HCT116 (cell line): Measurements from ENCODE around the gene CST1. TPM values are rescaled to one million over a fixed set of nuclear protein-coding genes. Genes with fewer than 3 reads are reported as not detected.
A peak's percentile ranks its signal among the peaks of the same experiment; 100 is the strongest.
"Not testable (repeated sequence)": the region's sequence is repeated elsewhere in the genome, so short reads cannot be mapped to it uniquely, and the experiment has no call there.

Experiments used
- ATAC-seq: fragments of 200-7000 bp; cut with Tn5 transposase; 2 replicates; pipeline ENCODE4 v1.9.1; 2020; ENCODE audit warnings: mild to moderate bottlenecking, moderate library complexity
- BruUV-seq: library from RNA; stranded (reverse); fragments of 400-500 nt; replicated peaks from 2 replicates; lab custom pipeline; 2021; lab: Mats Ljungman, UMichigan
- CTCF ChIA-PET: fragments of 300-600 bp; sonication (Branson Sonifier 250); formaldehyde crosslinking; loops from one replicate; lab custom pipeline; 2021; ENCODE audit warnings: antibody characterized with exemption; lab: Charles Lee
- POLR2A ChIA-PET: fragments of 300-600, 350-600 bp; sonication (Branson Sonifier 250); formaldehyde crosslinking; loops from one replicate; lab custom pipeline; 2021; ENCODE audit warnings: antibody characterized with exemption; lab: Charles Lee
- RAD21 ChIA-PET, 2 experiments: fragments of 300-600 bp; sonication (Branson Sonifier 250); formaldehyde crosslinking; loops; one replicate each; lab custom pipeline; 2023; ENCODE audit warnings: low total read pairs in 2 of 2; ENCODE audit not compliant: uncharacterized antibody in 2 of 2, unreplicated experiment in 2 of 2, low non-redundant PET in 1 of 2; lab: Charles Lee
- DNase-seq: peaks from one replicate; pipeline ENCODE4 v3.0.0-alpha.2; 2010; ENCODE audit warnings: low read depth, low spot score
- H2AFZ ChIP-seq: fragments of 200-600 bp; shearing (Covaris generic), sonication (generic); 2 replicates; pipeline ENCODE4 v1.6.1; 2017; ENCODE audit warnings: low read depth, mixed run types, mixed read lengths, antibody characterized with exemption, low read length; ENCODE audit not compliant: poor library complexity, severe bottlenecking
- H3K27ac ChIP-seq: 2 replicates; pipeline ENCODE4 v1.5.1; 2012; ENCODE audit warnings: low read depth, low read length
- H3K27me3 ChIP-seq: fragments of 200-600 bp; sonication (generic); 2 replicates; pipeline ENCODE4 v1.6.1; 2016; ENCODE audit warnings: mixed run types, low read length, mixed read lengths; ENCODE audit not compliant: insufficient read depth
- H3K36me3 ChIP-seq, 2 experiments: fragments of 200-500 bp in 1 of 2; fragments of 200-600 bp in 1 of 2; sonication (Bioruptor generic) in 1 of 2; sonication (generic) in 1 of 2; 2 replicates each; pipeline versions ENCODE4 v1.5.1 to v1.6.1; 2014 to 2016; ENCODE audit warnings: low read length in 2 of 2, inconsistent platforms in 1 of 2, mixed read lengths in 1 of 2, mixed run types in 1 of 2; ENCODE audit not compliant: insufficient read depth in 2 of 2, control insufficient read depth in 1 of 2
- H3K4me1 ChIP-seq, 2 experiments: fragments of 200-600 bp in 1 of 2; sonication (generic) in 1 of 2; 2 replicates each; pipeline versions ENCODE4 v1.5.1 to v1.6.1; 2012 to 2017; ENCODE audit warnings: low read length in 2 of 2, inconsistent platforms in 1 of 2, mild to moderate bottlenecking in 1 of 2, mixed read lengths in 1 of 2, mixed run types in 1 of 2, moderate library complexity in 1 of 2; ENCODE audit not compliant: insufficient read depth in 2 of 2, control insufficient read depth in 1 of 2
- H3K4me2 ChIP-seq: fragments of 200-600 bp; sonication (generic); 2 replicates; pipeline ENCODE4 v1.6.1; 2017; ENCODE audit warnings: mixed run types, low read length, mixed read lengths
- H3K4me3 ChIP-seq, 2 experiments: fragments of 200-600 bp in 1 of 2; sonication (generic) in 1 of 2; replicated peaks in 1 of 2; 2 replicates each; pipeline ENCODE4 v1.5.1; 2011 to 2016; ENCODE audit warnings: low read length in 2 of 2, control low read depth in 1 of 2, low read depth in 1 of 2, mild to moderate bottlenecking in 1 of 2, mixed read lengths in 1 of 2, mixed run types in 1 of 2
- H3K79me2 ChIP-seq: fragments of 200-600 bp; sonication (generic); 2 replicates; pipeline ENCODE4 v1.6.1; 2017; ENCODE audit warnings: mild to moderate bottlenecking, mixed run types, low read length, moderate library complexity, mixed read lengths; ENCODE audit not compliant: insufficient read depth
- H3K9ac ChIP-seq: fragments of 200-600 bp; sonication (generic); 2 replicates; pipeline ENCODE4 v1.6.1; 2016; ENCODE audit warnings: low read length, mixed read lengths
- H3K9me2 ChIP-seq: fragments of 200-600 bp; sonication (generic), shearing (Covaris generic); 2 replicates; pipeline ENCODE4 v1.6.1; 2017; ENCODE audit warnings: mixed run types, mild to moderate bottlenecking, moderate library complexity; ENCODE audit not compliant: insufficient read depth
- H3K9me3 ChIP-seq, 2 experiments: fragments of 200-500 bp in 1 of 2; fragments of 200-600 bp in 1 of 2; sonication (Bioruptor generic) in 1 of 2; sonication (generic) in 1 of 2; 2 replicates each; pipeline ENCODE4 v1.6.1; 2014 to 2017; ENCODE audit warnings: low read length in 2 of 2, mixed read lengths in 2 of 2, inconsistent platforms in 1 of 2, low read depth in 1 of 2, mild to moderate bottlenecking in 1 of 2, mixed run types in 1 of 2, moderate library complexity in 1 of 2; ENCODE audit not compliant: control insufficient read depth in 1 of 2, insufficient read depth in 1 of 2
- H4K20me1 ChIP-seq: fragments of 200-600 bp; sonication (generic), shearing (Covaris generic); 2 replicates; pipeline ENCODE4 v1.6.1; 2017; ENCODE audit warnings: mixed run types, mild to moderate bottlenecking, moderate library complexity; ENCODE audit not compliant: insufficient read depth
- CTCF ChIP-seq, 3 experiments: fragments of 200-600 bp in 1 of 3; sonication (generic) in 1 of 3; IDR thresholded peaks in 2 of 3; conservative IDR thresholded peaks in 1 of 3; 2 replicates each; pipeline ENCODE4 v1.5.1; 2012 to 2017; ENCODE audit warnings: low read depth in 2 of 3, low read length in 2 of 3, antibody characterized with exemption in 1 of 3, borderline replicate concordance in 1 of 3, control low read depth in 1 of 3, mild to moderate bottlenecking in 1 of 3, mixed read lengths in 1 of 3, mixed run types in 1 of 3, moderate library complexity in 1 of 3; ENCODE audit not compliant: insufficient read depth in 1 of 3
- intact Hi-C: fragments of 100-400 bp; cut with micrococcal nuclease; formaldehyde crosslinking; loops from 2 replicates; pipeline ENCODE4 v1.10.0; 2022
- total RNA-seq: library from RNA; stranded (reverse); gene quantifications from one replicate; pipeline ENCODE4 v1.2.1, GENCODE V29; 2021; ENCODE audit not compliant: unreplicated experiment

CST1 gene
- total RNA-seq, 1 experiment from 2014 or later: not detected

GRCh38 chr20:23748975-23749374 lies 1.8 kb downstream of the CST1 start:
- H2AFZ ChIP-seq, ATAC-seq, H3K79me2 ChIP-seq, H3K4me1 ChIP-seq, H3K27me3 ChIP-seq, H3K27ac ChIP-seq, POLR2A ChIA-PET, H3K4me2 ChIP-seq, RAD21 ChIA-PET, BruUV-seq, intact Hi-C loops, H3K4me3 ChIP-seq, H3K9me2 ChIP-seq: not testable (repeated sequence)
- TF ChIP-seq CTCF (IDR thresholded peaks at IDR 0.05 in 2 of 3, conservative IDR thresholded peaks at IDR 0.05 in 1 of 3; ENCODE audit: borderline replicate concordance in 1 of 3, insufficient read depth in 1 of 3, low read depth in 2 of 3, low read length in 2 of 3): peak in 1 of 3 experiments; percentile 25; a peak in 1 of 6 replicates
- TF ChIP-seq, all 23 proteins: peak for 1; not testable (repeated sequence) for 22
- CTCF ChIA-PET, H4K20me1 ChIP-seq, DNase-seq, H3K9me3 ChIP-seq, H3K36me3 ChIP-seq, H3K9ac ChIP-seq: not testable (repeated sequence)

GRCh38 chr20:23747551-23747950 lies 3.2 kb downstream of the CST1 start:
- CTCF ChIA-PET, RAD21 ChIA-PET, H3K79me2 ChIP-seq, H4K20me1 ChIP-seq, H3K9ac ChIP-seq, H3K27ac ChIP-seq, H3K4me3 ChIP-seq, DNase-seq, H3K4me2 ChIP-seq, H3K9me2 ChIP-seq, H3K27me3 ChIP-seq, BruUV-seq, POLR2A ChIA-PET, H3K9me3 ChIP-seq, H3K4me1 ChIP-seq, ATAC-seq, H2AFZ ChIP-seq, intact Hi-C loops, H3K36me3 ChIP-seq: not testable (repeated sequence)

- not testable (repeated sequence) for ATAC-seq
Observed at GRCh38 chr20:23747092-23747491, 3.6 kb downstream of the CST1 start.

More at GRCh38 chr20:23747092-23747491, 3.6 kb downstream of the CST1 start:
- H3K4me1 ChIP-seq, H3K4me2 ChIP-seq, H2AFZ ChIP-seq, H3K9me2 ChIP-seq, RAD21 ChIA-PET, intact Hi-C loops, POLR2A ChIA-PET, H3K27me3 ChIP-seq, H3K36me3 ChIP-seq, H3K79me2 ChIP-seq, DNase-seq, CTCF ChIA-PET, H3K27ac ChIP-seq, H3K9ac ChIP-seq, H3K4me3 ChIP-seq, BruUV-seq, H3K9me3 ChIP-seq, H4K20me1 ChIP-seq: not testable (repeated sequence)
